H9 (cell line): Measurements from ENCODE around the gene FHIT. TPM values are rescaled to one million over a fixed set of nuclear protein-coding genes. Genes with fewer than 3 reads are reported as not detected.

ENCODE experiments used
- DNase-seq: peaks from one replicate; pipeline ENCODE4 v3.0.0-alpha.2; 2017
- H2AFZ ChIP-seq: one replicate; pipeline ENCODE4 v1.6.1; 2013; ENCODE audit warnings: mild to moderate bottlenecking, low read length, control low read depth, moderate library complexity
- H2AK5ac ChIP-seq: 2 replicates; pipeline ENCODE4 v1.6.1; 2013; ENCODE audit warnings: low read length, control low read depth, mixed read lengths; ENCODE audit not compliant: insufficient read length
- H2BK120ac ChIP-seq: one replicate; pipeline ENCODE4 v1.6.1; 2013; ENCODE audit warnings: low read depth, mild to moderate bottlenecking, low read length, control low read depth, inconsistent platforms; ENCODE audit not compliant: poor library complexity, severe bottlenecking
- H2BK12ac ChIP-seq: 2 replicates; pipeline ENCODE4 v1.6.1; 2013; ENCODE audit warnings: low read length, control low read depth, mixed read lengths, low read depth; ENCODE audit not compliant: insufficient read length
- H2BK15ac ChIP-seq: 2 replicates; pipeline ENCODE4 v1.6.1; 2013; ENCODE audit warnings: low read depth, low read length, control low read depth
- H2BK20ac ChIP-seq: one replicate; pipeline ENCODE4 v1.6.1; 2013; ENCODE audit warnings: low read depth, mild to moderate bottlenecking, low read length, control low read depth, inconsistent platforms; ENCODE audit not compliant: poor library complexity, severe bottlenecking
- H2BK5ac ChIP-seq: 2 replicates; pipeline ENCODE4 v1.6.1; 2013; ENCODE audit warnings: low read length, control low read depth, mixed read lengths; ENCODE audit not compliant: insufficient read length
- H3K14ac ChIP-seq: 2 replicates; pipeline ENCODE4 v1.6.1; 2013; ENCODE audit warnings: low read length, control low read depth; ENCODE audit not compliant: insufficient read depth
- H3K18ac ChIP-seq: 2 replicates; pipeline ENCODE4 v1.6.1; 2013; ENCODE audit warnings: low read depth, mild to moderate bottlenecking, mixed read lengths, low read length, control low read depth; ENCODE audit not compliant: insufficient read length
- H3K23ac ChIP-seq: 2 replicates; pipeline ENCODE4 v1.6.1; 2013; ENCODE audit warnings: low read length, control low read depth, mixed read lengths, low read depth; ENCODE audit not compliant: insufficient read length
- H3K23me2 ChIP-seq: 2 replicates; pipeline ENCODE4 v1.6.1; 2013; ENCODE audit warnings: low read depth, mild to moderate bottlenecking, mixed read lengths, low read length, control low read depth; ENCODE audit not compliant: insufficient read length, poor library complexity, severe bottlenecking
- H3K27ac ChIP-seq: 2 replicates; pipeline ENCODE4 v1.5.1; 2013; ENCODE audit warnings: low read length, control low read depth, mixed read lengths, low read depth; ENCODE audit not compliant: insufficient read length
- H3K27me3 ChIP-seq: 2 replicates; pipeline ENCODE4 v1.6.1; 2013; ENCODE audit warnings: low read length, control low read depth, inconsistent platforms; ENCODE audit not compliant: insufficient read depth
- H3K4ac ChIP-seq: 2 replicates; pipeline ENCODE4 v1.6.1; 2013; ENCODE audit warnings: low read depth, mild to moderate bottlenecking, control low read depth, inconsistent platforms, low read length, moderate library complexity
- H3K4me1 ChIP-seq: 2 replicates; pipeline ENCODE4 v1.6.1; 2013; ENCODE audit warnings: low read length, control low read depth, inconsistent platforms; ENCODE audit not compliant: insufficient read depth
- H3K4me2 ChIP-seq: 2 replicates; pipeline ENCODE4 v1.6.1; 2013; ENCODE audit warnings: low read length, control low read depth, mixed read lengths; ENCODE audit not compliant: insufficient read length, insufficient read depth
- H3K56ac ChIP-seq: 2 replicates; pipeline ENCODE4 v1.6.1; 2013; ENCODE audit warnings: low read depth, mild to moderate bottlenecking, mixed read lengths, low read length, control low read depth; ENCODE audit not compliant: insufficient read length
- H3K79me1 ChIP-seq: 2 replicates; pipeline ENCODE4 v1.6.1; 2013; ENCODE audit warnings: low read depth, mild to moderate bottlenecking, moderate library complexity, low read length, control low read depth, inconsistent platforms; ENCODE audit not compliant: insufficient read depth, poor library complexity, severe bottlenecking
- H3K79me2 ChIP-seq: 2 replicates; pipeline ENCODE4 v1.6.1; 2013; ENCODE audit warnings: low read length, control low read depth, inconsistent platforms; ENCODE audit not compliant: insufficient read depth
- H3K9ac ChIP-seq: 2 replicates; pipeline ENCODE4 v1.6.1; 2013; ENCODE audit warnings: low read length, control low read depth, mixed read lengths; ENCODE audit not compliant: insufficient read length; ENCODE audit errors: extremely low read depth
- H3K9me3 ChIP-seq: one replicate; pipeline ENCODE4 v1.6.1; 2013; ENCODE audit warnings: low read depth, low read length, inconsistent platforms; ENCODE audit not compliant: control insufficient read depth
- H3T11ph ChIP-seq: one replicate; pipeline ENCODE4 v1.6.1; 2013; ENCODE audit warnings: mild to moderate bottlenecking, low read length, control low read depth, inconsistent platforms
- H4K20me1 ChIP-seq: one replicate; pipeline ENCODE4 v1.6.1; 2013; ENCODE audit not compliant: control insufficient read depth, insufficient read length, insufficient read depth
- H4K5ac ChIP-seq: 2 replicates; pipeline ENCODE4 v1.6.1; 2013; ENCODE audit warnings: low read depth, mild to moderate bottlenecking, mixed read lengths, low read length, control low read depth; ENCODE audit not compliant: insufficient read length
- H4K8ac ChIP-seq: replicated peaks from 2 replicates; pipeline ENCODE4 v1.6.1; 2013; ENCODE audit warnings: low read length, control low read depth, mixed read lengths, low read depth; ENCODE audit not compliant: insufficient read length
- H4K91ac ChIP-seq: 2 replicates; pipeline ENCODE4 v1.6.1; 2013; ENCODE audit warnings: low read depth, mild to moderate bottlenecking, moderate library complexity, mixed read lengths, low read length, control low read depth; ENCODE audit not compliant: insufficient read length
- H3K27ac Mint-ChIP-seq, 3 experiments: 2 replicates in 2 of 3; 3 replicates in 1 of 3; pipeline ENCODE4 v1.8.0; 2020 to 2021; ENCODE audit warnings: mixed read lengths in 3 of 3, mild to moderate bottlenecking in 1 of 3, moderate library complexity in 1 of 3
- H3K27me3 Mint-ChIP-seq: 2 replicates; pipeline ENCODE4 v1.8.0; 2021; ENCODE audit warnings: low read depth, mild to moderate bottlenecking, moderate library complexity, mixed read lengths
- H3K36me3 Mint-ChIP-seq, 3 experiments: 2 replicates in 2 of 3; 3 replicates in 1 of 3; pipeline ENCODE4 v1.8.0; 2020 to 2021; ENCODE audit warnings: low read depth in 3 of 3, mixed read lengths in 3 of 3; ENCODE audit not compliant: insufficient read depth in 1 of 3
- H3K4me1 Mint-ChIP-seq, 2 experiments: 2 replicates each; pipeline ENCODE4 v1.8.0; 2020; ENCODE audit warnings: mixed read lengths in 2 of 2
- H3K4me3 Mint-ChIP-seq, 2 experiments: 2 replicates in 1 of 2; 3 replicates in 1 of 2; pipeline ENCODE4 v1.8.0; 2020 to 2021; ENCODE audit warnings: mild to moderate bottlenecking in 2 of 2, mixed read lengths in 2 of 2, moderate library complexity in 1 of 2
- H3K9me3 Mint-ChIP-seq, 2 experiments: 2 replicates in 1 of 2; 3 replicates in 1 of 2; pipeline ENCODE4 v1.8.0; 2020; ENCODE audit warnings: mild to moderate bottlenecking in 2 of 2, mixed read lengths in 2 of 2, moderate library complexity in 1 of 2
- WGBS: extraction: QIAGEN DNeasy Blood & Tissue Kit; methylation state at CpG from one replicate; pipeline ENCODE4 v1.1.7; 2013; ENCODE audit warnings: missing lambda C conversion rate, low lambda C conversion rate, mixed read lengths; ENCODE audit not compliant: insufficient read length; ENCODE audit errors: extremely low coverage; 5-methylcytosine and 5-hydroxymethylcytosine counted together
- total RNA-seq: library from RNA; stranded (reverse); gene quantifications from 2 replicates; pipeline ENCODE4 v1.2.1, GENCODE V29; 2021
- TF ChIP-seq, protein P1 (sequence below): fragments of 200-600 bp; sonication (generic); conservative IDR thresholded peaks from 3 replicates; pipeline ENCODE4 v1.8.0; 2021; ENCODE audit warnings: antibody characterized with exemption, mild to moderate bottlenecking

Gene FHIT
- total RNA-seq, 1 experiment from 2014 or later: 3.0 TPM

GRCh38 chr3:60308808-60309207 is 942.4 kb downstream of the FHIT start:
- Histone ChIP-seq H3K4me1 (no peaks in the 10 kb centered on the region; the same call in 1 of the 2 replicates), H3K23ac (no peak overlapping the region), H2AFZ (no peak overlapping the region), H4K91ac (no peak overlapping the region), H3K9ac (no peak overlapping the region), H2AK5ac (no peak overlapping the region), H2BK5ac (no peak overlapping the region), H3K56ac (no peak overlapping the region), H3K79me2 (no peaks in the 10 kb centered on the region), H3K18ac (no peak overlapping the region), H4K20me1 (no peaks in the 10 kb centered on the region), H3K14ac (no peak overlapping the region), H3K4ac (no peak overlapping the region), H3K4me2 (no peak overlapping the region), H3K27me3 (no peaks in the 10 kb centered on the region), H3K9me3 (no peaks in the 10 kb centered on the region), H3K79me1 (no peaks in the 10 kb centered on the region), H4K5ac (no peak overlapping the region), H3K27ac (no peak overlapping the region), H2BK15ac (no peak overlapping the region), H3K23me2 (no peaks in the 10 kb centered on the region), H4K8ac (no peak overlapping the region), H3T11ph (no peak overlapping the region), H2BK20ac (no peak overlapping the region), H2BK12ac (no peak overlapping the region), H2BK120ac (no peak overlapping the region)
- whole genome bisulfite sequencing: no CpG with 5 or more reads among the region's 3 CpGs
- no peak for DNase-seq
- Mint-ChIP-seq H3K9me3 (no peaks in the 10 kb centered on the region), H3K27ac (no peak overlapping the region), H3K4me1 (peaks cover 9 to 12% of the 10 kb centered on the region in 2 experiments), H3K27me3 (no peaks in the 10 kb centered on the region), H3K36me3 (no peaks in the 10 kb centered on the region), H3K4me3 (no peak overlapping the region)
- TF ChIP-seq, protein P1, sequence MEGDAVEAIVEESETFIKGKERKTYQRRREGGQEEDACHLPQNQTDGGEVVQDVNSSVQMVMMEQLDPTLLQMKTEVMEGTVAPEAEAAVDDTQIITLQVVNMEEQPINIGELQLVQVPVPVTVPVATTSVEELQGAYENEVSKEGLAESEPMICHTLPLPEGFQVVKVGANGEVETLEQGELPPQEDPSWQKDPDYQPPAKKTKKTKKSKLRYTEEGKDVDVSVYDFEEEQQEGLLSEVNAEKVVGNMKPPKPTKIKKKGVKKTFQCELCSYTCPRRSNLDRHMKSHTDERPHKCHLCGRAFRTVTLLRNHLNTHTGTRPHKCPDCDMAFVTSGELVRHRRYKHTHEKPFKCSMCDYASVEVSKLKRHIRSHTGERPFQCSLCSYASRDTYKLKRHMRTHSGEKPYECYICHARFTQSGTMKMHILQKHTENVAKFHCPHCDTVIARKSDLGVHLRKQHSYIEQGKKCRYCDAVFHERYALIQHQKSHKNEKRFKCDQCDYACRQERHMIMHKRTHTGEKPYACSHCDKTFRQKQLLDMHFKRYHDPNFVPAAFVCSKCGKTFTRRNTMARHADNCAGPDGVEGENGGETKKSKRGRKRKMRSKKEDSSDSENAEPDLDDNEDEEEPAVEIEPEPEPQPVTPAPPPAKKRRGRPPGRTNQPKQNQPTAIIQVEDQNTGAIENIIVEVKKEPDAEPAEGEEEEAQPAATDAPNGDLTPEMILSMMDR: no peak
